ENCODE data around the gene MED22. TPM values are rescaled to one million over a fixed set of nuclear protein-coding genes. Genes with fewer than 3 reads are reported as not detected.

Gene MED22
- total RNA-seq (2021; ENCODE audit: unreplicated experiment) (26.2 TPM), Bru-seq, nascent RNA (percentile 68 among the genes with signal in this experiment), BruChase-seq, experiment 1, labeled RNA remaining after a 2-hour chase (percentile 85 among the genes with signal in this experiment), BruChase-seq, experiment 2, labeled RNA remaining after a 6-hour chase (percentile 78 among the genes with signal in this experiment)
- 30.2 TPM for polyA plus RNA-seq (2012; ENCODE audit: insufficient read length)
- long read RNA-seq, transcript MED22-209 (4 exons, 3,867 nt) = major isoform, 12 of 40 reads
- long read RNA-seq, partial matches to known transcripts = 2 of 40 reads
- long read RNA-seq, other reads (novel, unspliced or antisense) = 26 of 40 reads

DNA sequence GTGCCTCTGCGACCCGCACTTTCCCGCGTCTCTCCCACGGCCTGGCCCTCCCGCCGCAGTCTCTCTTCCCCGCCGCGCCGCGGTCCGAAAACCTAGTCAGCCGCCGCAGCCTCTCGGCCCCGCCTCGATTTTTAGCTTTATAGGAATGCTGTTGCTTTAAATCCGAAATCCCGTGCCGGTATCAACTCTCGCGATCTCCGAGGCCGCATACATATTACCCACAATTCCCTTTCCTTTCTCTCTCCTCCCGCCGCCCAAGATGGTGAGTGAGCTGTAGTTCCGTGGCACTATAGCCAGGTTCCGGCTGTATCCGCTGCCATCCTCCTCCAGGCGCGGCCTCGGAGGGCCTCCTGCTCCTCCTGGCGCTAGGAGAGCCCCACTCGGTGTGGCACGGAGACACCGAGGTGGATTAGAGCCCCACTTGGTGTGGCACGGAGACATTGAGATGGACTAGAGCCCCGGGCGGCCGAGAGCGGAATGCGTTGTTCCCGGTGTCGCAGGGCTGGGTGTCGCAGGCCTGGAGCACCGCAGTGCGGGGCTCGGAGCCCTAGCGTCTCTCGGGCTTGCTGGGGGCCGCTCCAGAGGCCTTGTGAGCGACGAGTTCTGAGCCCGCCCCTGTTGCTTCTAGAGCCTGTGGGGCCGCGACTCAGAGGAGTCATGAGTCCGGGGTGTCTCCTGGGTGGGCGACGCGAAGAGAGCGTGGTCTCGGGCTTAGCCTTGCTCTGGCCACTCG, at the start of gene MED22, which contains the start of gene RPL7A:
MED22 (minus strand) TSS at position 147 of the 733 bp plus-strand sequence. CDS start 1,469 bp downstream, outside the sequence.
RPL7A (plus strand) TSS at position 234 of the 733 bp plus-strand sequence; CDS start at position 260, 26 bp downstream.
- in situ Hi-C loops (cut with HindIII; ENCODE audit: low pct_unique_long_range_greater_than_20kb, low sequenced_read_pairs) = no loop called here
- ChIA-PET POLR2A (interaction anchor here (0.6 to 1.0 kb wide), 3 partner anchors 111 to 215 kb away, joined by 3 to 8 read pairs (median 4); partner anchors contain the start of gene CACFD1), CTCF (no interaction called here)
- BruUV-seq (replicated peaks) = no TSS peak
- intact Hi-C loops (cut with micrococcal nuclease; ENCODE audit: unreplicated experiment) = no loop called here
- no peaks in the 10 kb centered on the region for H3K9me3 ChIP-seq (ENCODE audit: control insufficient read depth, insufficient read depth, low read depth, low read length)
- ATAC-seq (peak; percentile 87), DNase-seq (ENCODE audit: low read depth, low spot score) (peak; percentile 81)
- H3K27ac ChIP-seq (ENCODE audit: low read length) = peak within 1 kb of the TSS; percentile 94
- H3K4me3 ChIP-seq (ENCODE audit: low read depth in 2 of 2, low read length in 2 of 2) = peak within 1 kb of the TSS; percentile 74 to 97
- H3K36me3 ChIP-seq (ENCODE audit: control insufficient read depth, insufficient read depth, low read length) = peaks cover 23% of the 10 kb centered on the region
- TF ChIP-seq SIN3A (IDR thresholded peaks at IDR 0.05; ENCODE audit: borderline replicate concordance, insufficient read depth, low read depth, low read length) (no peak), POLR2AphosphoS5 (IDR thresholded peaks at IDR 0.05; ENCODE audit: low read depth, low read length) (peak; percentile 99), TCF7L2 (IDR thresholded peaks at IDR 0.05; ENCODE audit: low read depth, low read length) (no peak)
- TF ChIP-seq, protein P1, sequence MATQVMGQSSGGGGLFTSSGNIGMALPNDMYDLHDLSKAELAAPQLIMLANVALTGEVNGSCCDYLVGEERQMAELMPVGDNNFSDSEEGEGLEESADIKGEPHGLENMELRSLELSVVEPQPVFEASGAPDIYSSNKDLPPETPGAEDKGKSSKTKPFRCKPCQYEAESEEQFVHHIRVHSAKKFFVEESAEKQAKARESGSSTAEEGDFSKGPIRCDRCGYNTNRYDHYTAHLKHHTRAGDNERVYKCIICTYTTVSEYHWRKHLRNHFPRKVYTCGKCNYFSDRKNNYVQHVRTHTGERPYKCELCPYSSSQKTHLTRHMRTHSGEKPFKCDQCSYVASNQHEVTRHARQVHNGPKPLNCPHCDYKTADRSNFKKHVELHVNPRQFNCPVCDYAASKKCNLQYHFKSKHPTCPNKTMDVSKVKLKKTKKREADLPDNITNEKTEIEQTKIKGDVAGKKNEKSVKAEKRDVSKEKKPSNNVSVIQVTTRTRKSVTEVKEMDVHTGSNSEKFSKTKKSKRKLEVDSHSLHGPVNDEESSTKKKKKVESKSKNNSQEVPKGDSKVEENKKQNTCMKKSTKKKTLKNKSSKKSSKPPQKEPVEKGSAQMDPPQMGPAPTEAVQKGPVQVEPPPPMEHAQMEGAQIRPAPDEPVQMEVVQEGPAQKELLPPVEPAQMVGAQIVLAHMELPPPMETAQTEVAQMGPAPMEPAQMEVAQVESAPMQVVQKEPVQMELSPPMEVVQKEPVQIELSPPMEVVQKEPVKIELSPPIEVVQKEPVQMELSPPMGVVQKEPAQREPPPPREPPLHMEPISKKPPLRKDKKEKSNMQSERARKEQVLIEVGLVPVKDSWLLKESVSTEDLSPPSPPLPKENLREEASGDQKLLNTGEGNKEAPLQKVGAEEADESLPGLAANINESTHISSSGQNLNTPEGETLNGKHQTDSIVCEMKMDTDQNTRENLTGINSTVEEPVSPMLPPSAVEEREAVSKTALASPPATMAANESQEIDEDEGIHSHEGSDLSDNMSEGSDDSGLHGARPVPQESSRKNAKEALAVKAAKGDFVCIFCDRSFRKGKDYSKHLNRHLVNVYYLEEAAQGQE (IDR thresholded peaks at IDR 0.05; ENCODE audit: insufficient read depth in 1 of 2, low read depth in 2 of 2, low read length in 1 of 2) = no peak
- TF ChIP-seq, protein P2, sequence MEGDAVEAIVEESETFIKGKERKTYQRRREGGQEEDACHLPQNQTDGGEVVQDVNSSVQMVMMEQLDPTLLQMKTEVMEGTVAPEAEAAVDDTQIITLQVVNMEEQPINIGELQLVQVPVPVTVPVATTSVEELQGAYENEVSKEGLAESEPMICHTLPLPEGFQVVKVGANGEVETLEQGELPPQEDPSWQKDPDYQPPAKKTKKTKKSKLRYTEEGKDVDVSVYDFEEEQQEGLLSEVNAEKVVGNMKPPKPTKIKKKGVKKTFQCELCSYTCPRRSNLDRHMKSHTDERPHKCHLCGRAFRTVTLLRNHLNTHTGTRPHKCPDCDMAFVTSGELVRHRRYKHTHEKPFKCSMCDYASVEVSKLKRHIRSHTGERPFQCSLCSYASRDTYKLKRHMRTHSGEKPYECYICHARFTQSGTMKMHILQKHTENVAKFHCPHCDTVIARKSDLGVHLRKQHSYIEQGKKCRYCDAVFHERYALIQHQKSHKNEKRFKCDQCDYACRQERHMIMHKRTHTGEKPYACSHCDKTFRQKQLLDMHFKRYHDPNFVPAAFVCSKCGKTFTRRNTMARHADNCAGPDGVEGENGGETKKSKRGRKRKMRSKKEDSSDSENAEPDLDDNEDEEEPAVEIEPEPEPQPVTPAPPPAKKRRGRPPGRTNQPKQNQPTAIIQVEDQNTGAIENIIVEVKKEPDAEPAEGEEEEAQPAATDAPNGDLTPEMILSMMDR (IDR thresholded peaks at IDR 0.05) = no peak
- peaks cover 19% of the 10 kb centered on the region for H3K4me1 ChIP-seq (ENCODE audit: control insufficient read depth, insufficient read depth, low read length)
- H3K27me3 ChIP-seq (ENCODE audit: control insufficient read depth, insufficient read depth, low read length) = no peaks in the 10 kb centered on the region

DNA sequence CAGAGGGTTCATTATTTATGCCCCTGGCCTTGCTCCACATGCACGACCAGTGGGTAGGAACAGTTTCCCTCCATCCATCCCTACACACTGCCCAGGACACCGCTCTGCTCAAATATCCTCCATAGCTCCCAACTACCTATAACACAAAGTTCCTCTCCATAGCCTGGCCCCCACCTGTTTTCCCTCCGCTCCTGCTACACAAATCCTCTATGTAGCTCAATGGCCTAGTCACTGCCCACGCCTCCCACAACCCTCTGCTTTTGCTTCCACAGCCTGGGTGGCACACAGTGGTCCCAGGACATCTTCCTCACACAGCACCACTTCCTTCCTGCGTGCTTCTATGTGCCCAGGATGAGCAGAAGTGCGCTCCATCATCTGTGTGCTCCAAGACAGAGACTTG, 49.4 kb upstream of the MED22 start:
- BruUV-seq (replicated peaks) = no TSS peak

More for the DNA sequence above, 49.4 kb upstream of the MED22 start:
- Histone ChIP-seq H3K9me3 (ENCODE audit: control insufficient read depth, insufficient read depth, low read depth, low read length) (no peaks in the 10 kb centered on the region), H3K4me3 (ENCODE audit: low read depth in 2 of 2, low read length in 2 of 2) (no peak overlapping the region), H3K36me3 (ENCODE audit: control insufficient read depth, insufficient read depth, low read length) (no peaks in the 10 kb centered on the region), H3K27ac (ENCODE audit: low read length) (no peak overlapping the region), H3K4me1 (ENCODE audit: control insufficient read depth, insufficient read depth, low read length) (no peaks in the 10 kb centered on the region), H3K27me3 (ENCODE audit: control insufficient read depth, insufficient read depth, low read length) (no peaks in the 10 kb centered on the region)
- intact Hi-C loops (cut with micrococcal nuclease; ENCODE audit: unreplicated experiment) (no loop called here), in situ Hi-C loops (cut with HindIII; ENCODE audit: low pct_unique_long_range_greater_than_20kb, low sequenced_read_pairs) (no loop called here)
- CTCF ChIA-PET = no interaction called here
- POLR2A ChIA-PET = no interaction called here
- no peak for TF ChIP-seq POLR2AphosphoS5 (IDR thresholded peaks at IDR 0.05; ENCODE audit: low read depth, low read length)
- TF ChIP-seq, protein P2 (IDR thresholded peaks at IDR 0.05) = no peak
- TF ChIP-seq, protein P1 (IDR thresholded peaks at IDR 0.05; ENCODE audit: insufficient read depth in 1 of 2, low read depth in 2 of 2, low read length in 1 of 2) = no peak
- no peak for TF ChIP-seq SIN3A (IDR thresholded peaks at IDR 0.05; ENCODE audit: borderline replicate concordance, insufficient read depth, low read depth, low read length)
- TF ChIP-seq TCF7L2 (IDR thresholded peaks at IDR 0.05; ENCODE audit: low read depth, low read length) = no peak
- DNase-seq (ENCODE audit: low read depth, low spot score) (no peak), ATAC-seq (0 out of 2 replicates have a peak, but pooled peaks have one; percentile 6)
